Midbrain (tissue), 1 donor: ENCODE data around the gene GALR2.
"Not testable (repeated sequence)": the region's sequence is repeated elsewhere in the genome, so short reads cannot be mapped to it uniquely, and the experiment has no call there.

Source experiments
- DNase-seq: peaks from one replicate; lab custom pipeline; 2025; lab: John Stamatoyannopoulos, UW

The GALR2 gene, protein sequence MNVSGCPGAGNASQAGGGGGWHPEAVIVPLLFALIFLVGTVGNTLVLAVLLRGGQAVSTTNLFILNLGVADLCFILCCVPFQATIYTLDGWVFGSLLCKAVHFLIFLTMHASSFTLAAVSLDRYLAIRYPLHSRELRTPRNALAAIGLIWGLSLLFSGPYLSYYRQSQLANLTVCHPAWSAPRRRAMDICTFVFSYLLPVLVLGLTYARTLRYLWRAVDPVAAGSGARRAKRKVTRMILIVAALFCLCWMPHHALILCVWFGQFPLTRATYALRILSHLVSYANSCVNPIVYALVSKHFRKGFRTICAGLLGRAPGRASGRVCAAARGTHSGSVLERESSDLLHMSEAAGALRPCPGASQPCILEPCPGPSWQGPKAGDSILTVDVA

GRCh38 chr17:76074390-76075363, at the start of gene GALR2:
GALR2 (plus strand) TSS chr17:76074781; CDS start chr17:76074884, 103 bp downstream.
- DNase-seq = no peak

GRCh38 chr17:76025294-76025693, 49.3 kb upstream of the GALR2 start:
- no peak for DNase-seq

DNA sequence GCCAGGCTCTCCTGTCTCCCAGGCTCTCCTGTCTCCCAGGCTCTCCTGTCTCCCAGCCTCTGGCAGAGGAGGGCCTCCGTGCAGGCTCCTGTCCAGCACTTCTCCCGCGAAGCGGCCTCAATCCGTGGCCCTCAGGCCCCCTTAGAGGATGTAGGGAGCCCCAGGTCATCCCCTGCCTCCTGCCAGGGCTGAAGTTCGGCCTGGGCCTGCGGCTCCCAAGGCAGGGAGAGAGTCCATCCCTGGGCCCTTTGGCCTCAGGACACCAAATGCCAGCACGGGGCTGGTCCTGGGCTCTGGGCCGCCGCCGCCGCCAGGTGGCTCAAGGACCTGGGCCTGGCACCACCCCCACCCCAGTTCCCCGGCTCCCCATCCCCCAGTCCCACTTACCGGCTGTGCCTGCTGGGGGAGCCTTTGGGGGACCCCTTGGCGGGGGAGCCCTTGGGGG, 47.8 kb upstream of the GALR2 start:
- no peak for DNase-seq

GRCh38 chr17:76027159-76027839, 47.3 kb upstream of the GALR2 start, which contains the start of gene EVPL:
EVPL (minus strand) TSS chr17:76027306; CDS start chr17:76027198, 108 bp downstream.
- DNase-seq = no peak

DNA sequence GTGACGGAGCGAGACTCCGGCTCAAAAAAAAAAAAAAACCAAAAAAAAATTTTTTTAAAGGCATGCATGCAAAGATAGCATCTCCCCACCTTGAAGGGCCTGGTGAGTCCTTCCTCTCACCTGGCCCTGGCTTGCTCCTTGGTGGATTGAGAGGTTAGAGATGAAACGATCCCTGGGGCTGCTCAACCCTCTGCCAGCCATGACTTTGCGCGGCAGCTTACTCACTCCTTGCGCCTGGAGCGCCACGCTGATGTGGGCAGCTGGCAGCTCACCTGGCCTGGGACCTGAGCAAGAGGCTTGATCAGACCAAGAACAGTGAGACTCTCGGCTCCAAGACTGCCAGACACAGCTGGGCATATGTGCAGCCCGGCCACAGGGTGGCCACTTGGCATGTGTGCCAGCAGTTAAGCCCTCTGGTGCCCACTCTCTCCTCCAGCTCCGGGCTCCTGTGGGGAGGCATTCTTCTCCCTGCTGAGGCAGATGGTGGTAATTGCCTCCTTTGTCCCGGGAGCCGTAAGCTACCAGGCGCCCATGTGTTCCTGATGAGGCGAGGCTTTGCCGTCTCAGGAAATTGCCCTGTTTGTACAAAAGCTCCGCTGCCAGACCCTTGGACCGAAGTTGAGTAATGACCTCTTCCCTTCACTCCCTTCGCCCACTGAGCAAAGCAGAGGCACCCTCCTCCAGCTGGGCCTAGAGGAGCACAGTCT, 42.4 kb upstream of the GALR2 start:
- no peak for DNase-seq

GRCh38 chr17:76032780-76033108, 41.8 kb upstream of the GALR2 start:
- DNase-seq = no peak

GRCh38 chr17:76033139-76033538, 41.4 kb upstream of the GALR2 start:
- DNase-seq = no peak

- no peak for DNase-seq
These were observed 39.9 kb upstream of the GALR2 start for GRCh38 chr17:76034428-76035350.

- DNase-seq = no peak
These were observed 37.9 kb upstream of the GALR2 start for GRCh38 chr17:76036497-76037261.

GRCh38 chr17:76038050-76038449, 36.5 kb upstream of the GALR2 start:
- no peak for DNase-seq

GRCh38 chr17:76039121-76039520, 35.5 kb upstream of the GALR2 start:
- no peak for DNase-seq

DNA sequence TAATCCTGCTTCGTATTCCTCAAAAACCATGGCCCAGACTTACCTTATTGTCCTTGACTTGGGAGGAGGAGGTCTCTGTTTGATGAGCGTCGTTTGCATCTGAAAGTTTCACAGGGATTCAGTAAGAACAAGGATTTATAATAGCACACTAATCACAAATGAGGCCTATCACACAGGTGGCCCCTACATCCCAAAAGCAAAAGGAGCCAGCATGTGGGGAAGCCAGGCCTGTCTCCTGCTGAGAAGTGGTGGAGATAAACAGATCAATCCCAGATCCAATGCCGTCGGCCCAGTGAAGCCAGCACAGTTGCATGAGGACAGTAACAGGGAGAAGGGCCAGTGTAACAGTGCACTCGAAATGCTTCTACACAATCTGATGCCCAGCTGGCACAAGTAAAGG, 34.2 kb upstream of the GALR2 start:
- no peak for DNase-seq

DNA sequence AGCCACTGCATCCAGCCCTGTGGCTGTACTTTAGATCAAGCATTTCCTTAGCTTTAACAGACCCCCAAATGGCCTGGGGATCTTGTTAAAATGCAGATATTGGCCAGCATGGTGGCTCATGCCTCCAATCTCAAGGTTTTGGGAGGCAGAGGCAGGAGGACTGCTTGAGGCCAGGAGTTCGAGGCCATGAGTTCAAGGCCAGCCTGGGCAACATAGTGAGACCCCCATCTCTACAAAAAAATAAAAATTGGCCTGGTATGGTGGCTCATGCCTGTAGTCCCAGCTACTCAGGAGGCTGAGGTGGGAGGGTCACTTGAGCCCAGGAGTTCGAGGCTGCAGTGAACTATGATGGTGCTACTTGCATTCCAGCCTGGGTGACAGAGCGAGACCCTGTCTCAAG, 31.7 kb upstream of the GALR2 start:
- DNase-seq = not testable (repeated sequence)

DNA sequence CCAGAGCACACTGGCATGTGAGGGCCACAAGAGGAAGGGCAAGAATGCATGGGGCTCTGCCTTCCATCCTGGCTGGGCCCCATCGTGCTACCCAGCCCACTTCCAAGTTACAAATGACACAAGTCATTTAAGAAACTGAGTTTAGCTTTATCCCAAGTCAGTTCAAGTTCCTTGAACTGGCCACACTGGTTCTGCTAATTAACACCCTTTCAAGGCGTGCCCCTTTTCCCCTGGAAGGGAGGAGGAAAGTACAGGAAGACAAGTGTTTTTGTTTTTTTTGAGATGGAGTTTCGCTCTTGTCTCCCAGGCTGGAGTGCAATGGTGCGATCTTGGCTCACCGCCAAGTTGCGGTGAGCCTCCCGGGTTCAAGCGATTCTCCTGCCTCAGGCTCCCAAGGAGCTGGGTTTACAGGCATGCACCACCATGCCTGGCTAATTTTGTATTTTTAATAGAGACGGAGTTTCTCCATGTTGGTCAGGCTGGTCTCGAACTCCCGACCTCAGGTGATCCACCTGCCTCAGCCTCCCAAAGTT, 30.0 kb upstream of the GALR2 start:
- not testable (repeated sequence) for DNase-seq

DNA sequence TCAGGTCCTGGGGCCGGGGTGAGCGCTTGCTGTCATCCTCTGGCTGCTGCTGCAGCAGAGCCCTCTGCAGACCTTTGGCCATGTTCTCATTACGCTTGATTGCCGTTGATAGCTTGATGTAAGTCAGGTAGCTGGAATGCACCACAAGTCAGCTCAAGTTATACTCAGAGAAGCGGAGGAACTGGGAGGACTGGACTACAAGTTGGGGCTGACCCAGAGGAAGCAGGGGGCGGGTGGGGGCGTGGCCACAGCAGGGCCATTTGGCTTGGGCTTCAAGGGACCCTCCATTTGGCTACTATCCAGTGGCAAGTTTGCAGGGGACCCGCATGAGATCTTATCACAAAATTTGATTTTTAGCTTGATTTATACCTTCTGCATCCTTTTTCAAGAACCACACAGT, 28.5 kb upstream of the GALR2 start:
- no peak for DNase-seq

GRCh38 chr17:76048025-76048605, 26.5 kb upstream of the GALR2 start:
- DNase-seq = no peak

DNA sequence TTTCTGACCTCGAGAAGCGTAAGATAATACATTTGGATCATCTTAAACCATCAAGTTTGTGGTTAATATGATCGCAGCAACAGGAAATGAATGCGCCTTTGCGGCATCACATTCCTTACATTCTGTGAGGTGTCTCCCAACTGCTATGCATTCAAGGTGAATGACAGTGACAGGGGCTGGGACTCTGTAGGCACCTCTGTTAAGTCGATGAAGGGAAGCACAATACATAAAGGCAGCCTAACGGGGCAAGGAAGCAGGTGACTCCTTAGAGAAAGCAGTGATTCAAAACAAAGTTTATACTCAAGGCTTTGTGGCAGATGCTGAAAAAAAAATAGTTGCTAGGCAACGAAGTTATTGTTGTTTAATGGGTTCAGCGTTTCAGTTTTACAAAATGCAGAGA, 25.9 kb upstream of the GALR2 start:
- DNase-seq = no peak

DNA sequence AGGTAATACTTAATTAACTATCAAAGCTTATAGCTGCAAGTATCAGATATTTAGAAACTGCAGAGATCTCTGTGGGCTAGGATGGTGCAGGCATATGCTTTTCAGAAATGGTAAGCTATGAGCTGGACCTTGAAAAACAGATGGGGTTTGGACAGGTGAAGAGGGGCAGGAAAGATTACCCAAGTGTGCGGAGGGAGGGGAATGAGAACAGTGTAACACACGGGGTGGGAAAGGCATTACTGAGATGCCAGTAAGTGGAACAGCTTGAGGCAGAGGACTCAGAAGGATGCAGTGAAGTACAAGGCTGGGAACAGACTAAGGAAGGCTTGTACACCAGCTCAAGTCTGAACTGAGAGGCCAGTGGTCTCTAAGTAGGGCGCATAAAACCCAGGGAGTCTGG, 25.3 kb upstream of the GALR2 start:
- DNase-seq = no peak
